ENCODE data around the gene INPP5F. TPM values are rescaled to one million over a fixed set of nuclear protein-coding genes. Genes with fewer than 3 reads are reported as not detected.
A peak's percentile ranks its signal among the peaks of the same experiment; 100 is the strongest.

Gene INPP5F
- total and polyA plus RNA-seq, 9 of the 15 experiments (the other 6 are each of a cell fraction or from before 2014, with no cell fraction given): 1.6 to 7.3 (median 6.0) TPM

DNA sequence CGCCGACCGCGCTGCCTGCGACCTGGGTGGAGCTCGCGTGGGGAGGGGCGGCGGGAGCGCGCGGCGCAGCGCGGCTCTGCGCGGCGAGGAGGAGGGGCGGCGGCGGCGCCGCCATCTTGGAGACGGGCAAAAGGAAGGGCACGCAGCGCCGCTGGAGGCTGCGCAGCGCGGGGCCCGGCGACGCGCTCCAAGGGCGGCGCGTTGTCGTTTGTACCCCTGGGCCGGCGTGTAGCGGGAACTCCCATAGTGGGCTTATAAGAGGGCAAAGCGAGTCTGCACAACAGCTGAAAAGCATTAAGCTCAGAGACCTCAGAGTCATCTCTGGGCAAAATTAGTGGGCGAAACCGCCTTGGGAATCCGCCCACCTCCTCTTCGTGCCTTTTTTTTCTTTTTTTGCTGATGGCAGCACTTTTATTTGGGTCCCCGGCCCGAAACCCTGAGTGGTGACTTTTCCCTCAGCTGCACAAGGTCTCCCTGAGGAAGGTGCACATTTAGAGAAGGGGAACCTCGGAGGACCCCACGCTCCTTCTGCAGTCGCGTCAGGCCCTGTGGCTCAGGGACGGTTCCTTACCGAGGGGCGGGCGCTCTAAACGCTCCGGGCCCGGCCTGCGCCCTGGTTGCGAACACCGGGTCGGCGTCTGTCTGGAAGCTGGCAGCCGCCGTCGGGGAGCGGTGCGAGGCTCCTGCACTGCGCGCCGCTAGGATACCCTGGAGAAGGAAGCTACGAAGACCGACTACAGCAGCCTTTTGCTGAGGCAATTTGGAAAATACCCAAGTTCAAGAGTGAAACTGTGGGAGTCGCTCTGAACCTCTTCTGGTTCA lies 147.2 kb downstream of the INPP5F start (continued):
- no peak for TF ChIP-seq ZBED1 (IDR thresholded peaks at IDR 0.05)
- TF ChIP-seq SREBF1 (IDR thresholded peaks at IDR 0.05; ENCODE audit: borderline replicate concordance, low read depth, low read length): no peak
- TF ChIP-seq CAMTA2 (CRISPR knock-in tag; conservative IDR thresholded peaks at IDR 0.05): no peak
- TF ChIP-seq, protein P1, sequence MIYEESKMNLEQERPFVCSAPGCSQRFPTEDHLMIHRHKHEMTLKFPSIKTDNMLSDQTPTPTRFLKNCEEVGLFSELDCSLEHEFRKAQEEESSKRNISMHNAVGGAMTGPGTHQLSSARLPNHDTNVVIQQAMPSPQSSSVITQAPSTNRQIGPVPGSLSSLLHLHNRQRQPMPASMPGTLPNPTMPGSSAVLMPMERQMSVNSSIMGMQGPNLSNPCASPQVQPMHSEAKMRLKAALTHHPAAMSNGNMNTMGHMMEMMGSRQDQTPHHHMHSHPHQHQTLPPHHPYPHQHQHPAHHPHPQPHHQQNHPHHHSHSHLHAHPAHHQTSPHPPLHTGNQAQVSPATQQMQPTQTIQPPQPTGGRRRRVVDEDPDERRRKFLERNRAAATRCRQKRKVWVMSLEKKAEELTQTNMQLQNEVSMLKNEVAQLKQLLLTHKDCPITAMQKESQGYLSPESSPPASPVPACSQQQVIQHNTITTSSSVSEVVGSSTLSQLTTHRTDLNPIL (CRISPR knock-in tag; IDR thresholded peaks at IDR 0.05): no peak
- TF ChIP-seq ZNF280B (CRISPR knock-in tag; IDR thresholded peaks at IDR 0.05): no peak
- TF ChIP-seq MEF2D (tag; conservative IDR thresholded peaks at IDR 0.05; ENCODE audit: low read depth): no peak
- no peak for TF ChIP-seq AFF1 (IDR thresholded peaks at IDR 0.05; ENCODE audit: low read depth in 1 of 2, partially characterized antibody in 2 of 2)
- peak in 1 of 2 experiments; percentile 56; a peak in 1 of 4 replicates for TF ChIP-seq ZNF639 (CRISPR knock-in tag; conservative IDR thresholded peaks at IDR 0.05 in 1 of 2, IDR thresholded peaks at IDR 0.05 in 1 of 2)
- TF ChIP-seq PPARD (CRISPR knock-in tag; IDR thresholded peaks at IDR 0.05): no peak
- TF ChIP-seq HCFC1 (IDR thresholded peaks at IDR 0.05; ENCODE audit: low read depth, low read length): peak; percentile 85
- peak; percentile 98 for TF ChIP-seq MAFF (IDR thresholded peaks at IDR 0.05; ENCODE audit: low read length)
- no peak for TF ChIP-seq ZNF584 (CRISPR knock-in tag; IDR thresholded peaks at IDR 0.05; ENCODE audit: low read depth)
- peak; percentile 98 for TF ChIP-seq MAFK (IDR thresholded peaks at IDR 0.05; ENCODE audit: low read length)
- TF ChIP-seq CREB1 (IDR thresholded peaks at IDR 0.05): peak; percentile 69; the same call in 1 of the 2 replicates
- no peak for TF ChIP-seq CREB1 (CRISPR knock-in tag; IDR thresholded peaks at IDR 0.05)
- TF ChIP-seq MYBL2 (IDR thresholded peaks at IDR 0.05; ENCODE audit: low read depth): no peak
- no peak for TF ChIP-seq MYBL2 (CRISPR knock-in tag; IDR thresholded peaks at IDR 0.05; ENCODE audit: borderline replicate concordance)
- no peak for TF ChIP-seq TEAD1 (CRISPR knock-in tag; IDR thresholded peaks at IDR 0.05)

All from K562 (cell line).